ENCODE results near the gene HOXB6. TPM values are rescaled to one million over a fixed set of nuclear protein-coding genes. Genes with fewer than 3 reads are reported as not detected.
A peak's percentile ranks its signal among the peaks of the same experiment; 100 is the strongest.

HOXB6 gene
- total and polyA plus RNA-seq, 8 donors: 0.12 to 1.8 (median 0.69) TPM

GRCh38 chr17:48579760-48580554 is 24.8 kb downstream of the HOXB6 start:
- Histone ChIP-seq H3K27me3 (peaks cover 0 to 86% (median 13%) of the 10 kb centered on the region in 4 donors), H3K9me3 (no peaks in the 10 kb centered on the region), H3K4me1 (peaks cover 0 to 6% (median 4%) of the 10 kb centered on the region in 3 donors), H3K4me3 (no peak overlapping the region), H3K36me3 (no peaks in the 10 kb centered on the region), H3K27ac (peak overlapping the region in 2 of 4 donors; percentile 13 to 64)
- DNase-seq (no peak), ATAC-seq (no peak), FAIRE-seq (no peak)
- TF ChIP-seq, protein P1, sequence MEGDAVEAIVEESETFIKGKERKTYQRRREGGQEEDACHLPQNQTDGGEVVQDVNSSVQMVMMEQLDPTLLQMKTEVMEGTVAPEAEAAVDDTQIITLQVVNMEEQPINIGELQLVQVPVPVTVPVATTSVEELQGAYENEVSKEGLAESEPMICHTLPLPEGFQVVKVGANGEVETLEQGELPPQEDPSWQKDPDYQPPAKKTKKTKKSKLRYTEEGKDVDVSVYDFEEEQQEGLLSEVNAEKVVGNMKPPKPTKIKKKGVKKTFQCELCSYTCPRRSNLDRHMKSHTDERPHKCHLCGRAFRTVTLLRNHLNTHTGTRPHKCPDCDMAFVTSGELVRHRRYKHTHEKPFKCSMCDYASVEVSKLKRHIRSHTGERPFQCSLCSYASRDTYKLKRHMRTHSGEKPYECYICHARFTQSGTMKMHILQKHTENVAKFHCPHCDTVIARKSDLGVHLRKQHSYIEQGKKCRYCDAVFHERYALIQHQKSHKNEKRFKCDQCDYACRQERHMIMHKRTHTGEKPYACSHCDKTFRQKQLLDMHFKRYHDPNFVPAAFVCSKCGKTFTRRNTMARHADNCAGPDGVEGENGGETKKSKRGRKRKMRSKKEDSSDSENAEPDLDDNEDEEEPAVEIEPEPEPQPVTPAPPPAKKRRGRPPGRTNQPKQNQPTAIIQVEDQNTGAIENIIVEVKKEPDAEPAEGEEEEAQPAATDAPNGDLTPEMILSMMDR (IDR thresholded peaks at IDR 0.05): no peak
- 16 to 21% methylated on average over 26 of the region's 26 CpGs for WGBS, 2 donors
- intact Hi-C loops (cut with DNase I): no loop called here

- no peak for ATAC-seq
- FAIRE-seq: no peak
- no peak for DNase-seq
- 15 to 16% methylated on average over 7 of the region's 7 CpGs for WGBS, 2 donors
- no peaks in the 10 kb centered on the region for H3K9me3 ChIP-seq
- H3K36me3 ChIP-seq: no peaks in the 10 kb centered on the region
- no peak overlapping the region for H3K4me3 ChIP-seq
- H3K27ac ChIP-seq: peak overlapping the region in 1 of 4 donors; percentile 13
- H3K27me3 ChIP-seq: peaks cover 0 to 87% (median 13%) of the 10 kb centered on the region in 4 donors
- peaks cover 0 to 6% (median 4%) of the 10 kb centered on the region in 3 donors for H3K4me1 ChIP-seq
- intact Hi-C loops (cut with DNase I): no loop called here
- TF ChIP-seq, protein P1 (IDR thresholded peaks at IDR 0.05): no peak
These were observed 25.4 kb downstream of the HOXB6 start for GRCh38 chr17:48579471-48579759.

- FAIRE-seq (no peak), DNase-seq (no peak), ATAC-seq (peak in 3 of 4 donors; percentile 5 to 25 (median 7))
- WGBS, 2 donors: 5 to 11% methylated on average over 42 to 43 of the region's 43 CpGs
- Histone ChIP-seq H3K4me3 (peak overlapping the region in 3 of 4 donors; percentile 10 to 42 (median 22)), H3K27ac (peak overlapping the region in 2 of 4 donors; percentile 41 to 63), H3K36me3 (no peaks in the 10 kb centered on the region), H3K9me3 (no peaks in the 10 kb centered on the region), H3K27me3 (peaks cover 0 to 85% (median 13%) of the 10 kb centered on the region in 4 donors), H3K4me1 (peaks cover 0 to 6% (median 4%) of the 10 kb centered on the region in 3 donors)
- intact Hi-C loops (cut with DNase I): no loop called here
- TF ChIP-seq, protein P1 (IDR thresholded peaks at IDR 0.05): no peak
These were observed 25.9 kb downstream of the HOXB6 start for GRCh38 chr17:48578616-48579470.

DNA sequence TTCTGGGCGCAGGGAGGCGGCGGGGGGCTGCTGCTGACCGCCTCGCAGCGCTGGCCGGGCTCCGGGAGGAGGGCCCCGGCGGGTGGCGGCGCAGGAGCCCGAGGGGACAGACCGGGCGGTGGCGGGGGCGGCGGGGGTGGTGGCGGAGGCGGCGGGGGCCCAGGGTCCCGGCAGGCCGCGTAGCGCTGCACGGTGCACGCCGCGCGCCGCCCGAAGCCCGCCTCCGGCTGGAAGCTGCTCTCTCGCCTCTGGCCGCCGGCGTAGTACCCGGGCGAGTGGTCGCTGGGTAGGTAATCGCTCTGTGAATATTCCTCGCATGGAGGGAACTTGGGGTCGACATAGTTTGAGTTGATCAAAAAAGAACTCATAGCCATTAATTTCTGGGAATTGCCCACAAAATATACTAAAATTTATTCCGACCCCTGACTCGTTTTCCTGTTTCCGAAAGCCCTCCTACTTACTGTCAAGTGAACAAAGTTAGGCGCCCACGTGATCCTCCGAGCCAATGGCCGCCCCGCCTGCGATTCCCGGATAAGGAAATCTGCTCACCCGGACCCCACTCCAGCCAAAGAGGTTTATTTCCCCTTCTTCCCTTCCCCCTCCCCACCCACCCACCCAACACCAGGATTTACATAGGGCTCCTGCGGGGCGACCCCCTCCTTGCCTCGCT is 26.7 kb downstream of the HOXB6 start, which contains the start of gene HOXB4:
TSS of gene HOXB4 (minus strand) at position 405 of the 670 bp plus-strand sequence. CDS start at position 374, 31 bp downstream.
- no peak for FAIRE-seq
- peak within 1 kb of the TSS in 2 of 4 donors; percentile 41 to 63 for H3K27ac ChIP-seq
- intact Hi-C loops (cut with DNase I): no loop called here
- ATAC-seq: peak in 3 of 4 donors; percentile 36 to 66 (median 40)
- peaks cover 0 to 77% (median 10%) of the 10 kb centered on the region in 4 donors for H3K27me3 ChIP-seq
- no peaks in the 10 kb centered on the region for H3K9me3 ChIP-seq
- TF ChIP-seq, protein P1 (IDR thresholded peaks at IDR 0.05): no peak
- H3K36me3 ChIP-seq: no peaks in the 10 kb centered on the region
- 4 to 5% methylated on average over 35 to 58 of the region's 58 CpGs for WGBS, 2 donors
- H3K4me3 ChIP-seq: peak within 1 kb of the TSS in 3 of 4 donors; percentile 10 to 42 (median 22)
- peak in 1 of 6 donors; percentile 63 for DNase-seq
- H3K4me1 ChIP-seq: peaks cover 0 to 6% (median 4%) of the 10 kb centered on the region in 3 donors
